Omental fat pad (tissue), 4 donors: ENCODE measurements around the gene VSIG8. TPM values are rescaled to one million over a fixed set of nuclear protein-coding genes. Genes with fewer than 3 reads are reported as not detected.

ENCODE experiments used
- ATAC-seq: fragments of 150-250 bp; one replicate; pipeline ENCODE4 v1.9.1; 2016; ENCODE audit warnings: mild to moderate bottlenecking, moderate library complexity; ENCODE audit not compliant: low FRiP score
- DNase-seq: peaks from one replicate; pipeline ENCODE4 v3.0.0-alpha.2; 2019; ENCODE audit warnings: low spot score
- CTCF ChIP-seq, 3 donors: fragments of 450-650 bp; IDR thresholded peaks; one replicate each; pipeline ENCODE4 v1.5.1; 2016 to 2017; ENCODE audit warnings: antibody characterized with exemption in 3 of 3, mild to moderate bottlenecking in 3 of 3, moderate library complexity in 2 of 3
- total RNA-seq, 4 donors: library from RNA; depleted of rRNA; stranded (reverse); fragments of >200 nt; gene quantifications; one replicate each; pipeline ENCODE4 v1.1.0, GENCODE V29; 2016

VSIG8 gene
- total RNA-seq, 4 donors from 2014 or later: not detected

DNA sequence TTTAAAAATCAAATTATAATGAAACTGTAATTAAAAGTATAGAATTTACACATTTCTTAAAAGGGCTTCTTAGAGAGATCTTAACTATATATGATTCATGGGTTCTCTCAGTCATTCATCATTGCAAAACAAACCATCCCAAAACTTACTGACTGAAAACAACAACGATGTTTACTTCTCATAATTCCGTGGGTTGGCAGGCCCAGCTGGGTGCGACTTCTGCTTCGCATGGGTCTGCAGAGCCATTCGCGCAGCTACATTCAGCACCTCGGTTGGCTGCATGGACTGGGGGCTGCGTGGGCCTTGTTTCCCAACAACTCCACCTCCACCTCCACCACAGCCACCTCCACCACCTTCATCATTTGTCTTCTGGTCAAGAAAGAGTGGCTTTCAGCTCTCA, 31.7 kb downstream of the VSIG8 start:
- TF ChIP-seq CTCF (IDR thresholded peaks at IDR 0.05): no peak
- no peak for DNase-seq
- ATAC-seq: no peak

DNA sequence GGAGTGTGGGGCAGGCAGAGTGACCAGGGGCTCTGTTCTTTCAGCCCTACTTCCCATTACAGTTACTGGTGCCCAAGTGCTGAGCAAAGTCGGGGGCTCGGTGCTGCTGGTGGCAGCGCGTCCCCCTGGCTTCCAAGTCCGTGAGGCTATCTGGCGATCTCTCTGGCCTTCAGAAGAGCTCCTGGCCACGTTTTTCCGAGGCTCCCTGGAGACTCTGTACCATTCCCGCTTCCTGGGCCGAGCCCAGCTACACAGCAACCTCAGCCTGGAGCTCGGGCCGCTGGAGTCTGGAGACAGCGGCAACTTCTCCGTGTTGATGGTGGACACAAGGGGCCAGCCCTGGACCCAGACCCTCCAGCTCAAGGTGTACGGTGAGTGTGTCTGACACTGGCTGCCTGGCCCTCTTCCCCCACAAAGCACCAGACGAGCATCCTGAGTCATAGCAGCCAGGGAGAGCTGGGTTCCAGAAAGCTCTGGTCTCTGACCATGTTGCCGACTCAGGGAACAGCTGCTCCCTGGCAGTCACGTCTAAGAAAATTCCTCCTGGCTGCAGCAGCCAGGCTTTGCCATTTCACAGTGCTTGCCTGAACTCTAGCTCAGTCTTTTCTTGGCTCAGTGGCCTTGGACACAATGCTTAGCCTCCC, 32.5 kb downstream of the VSIG8 start:
- DNase-seq (no peak), ATAC-seq (no peak)
- TF ChIP-seq CTCF (IDR thresholded peaks at IDR 0.05): no peak

- no peak for TF ChIP-seq CTCF (IDR thresholded peaks at IDR 0.05)
- DNase-seq (no peak), ATAC-seq (no peak)
Measured at GRCh38 chr1:159829273-159829634, 33.2 kb downstream of the VSIG8 start.

GRCh38 chr1:159828581-159829272, 33.7 kb downstream of the VSIG8 start:
- DNase-seq (no peak), ATAC-seq (no peak)
- no peak for TF ChIP-seq CTCF (IDR thresholded peaks at IDR 0.05)

DNA sequence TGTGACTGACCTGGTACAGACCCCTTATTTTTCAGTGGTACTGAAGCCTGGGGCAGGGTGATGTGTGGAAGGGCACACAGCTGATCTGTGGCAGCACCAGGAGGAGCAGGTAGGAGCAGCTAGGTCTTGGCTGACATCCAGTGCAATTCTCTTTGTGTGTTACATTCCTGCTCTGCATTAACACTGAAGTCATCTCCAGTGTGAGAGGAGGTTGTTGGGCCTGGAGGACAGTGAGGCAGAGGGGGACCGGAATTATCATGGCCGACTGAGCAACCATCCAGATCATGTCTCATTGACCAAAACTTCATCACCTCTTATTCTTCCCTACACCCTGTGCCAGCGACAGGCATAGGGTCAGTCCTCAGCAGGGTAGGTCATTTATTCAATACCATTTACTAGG, 34.3 kb downstream of the VSIG8 start:
- ATAC-seq (no peak), DNase-seq (no peak)
- no peak for TF ChIP-seq CTCF (IDR thresholded peaks at IDR 0.05)

DNA sequence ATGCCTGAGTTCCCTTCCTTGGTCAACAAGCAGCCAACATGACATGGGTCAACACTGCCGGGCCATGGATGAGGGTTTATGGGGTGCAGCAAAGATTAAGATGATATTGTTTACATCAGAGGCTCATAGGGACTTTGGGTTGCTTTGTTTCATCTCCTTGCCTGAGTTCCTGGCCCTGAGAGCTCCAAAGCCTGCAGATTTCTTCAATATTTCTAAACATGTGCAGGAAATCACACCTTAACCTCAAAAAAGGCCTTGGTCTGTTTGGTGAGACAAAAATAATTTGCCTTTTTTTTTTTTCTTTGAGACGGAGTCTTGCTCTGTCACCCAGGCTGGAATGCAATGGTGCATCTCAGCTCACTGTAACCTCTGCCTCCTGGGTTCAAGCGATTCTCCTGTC, 34.9 kb downstream of the VSIG8 start:
- TF ChIP-seq CTCF (IDR thresholded peaks at IDR 0.05): no peak
- DNase-seq (no peak), ATAC-seq (no peak)

DNA sequence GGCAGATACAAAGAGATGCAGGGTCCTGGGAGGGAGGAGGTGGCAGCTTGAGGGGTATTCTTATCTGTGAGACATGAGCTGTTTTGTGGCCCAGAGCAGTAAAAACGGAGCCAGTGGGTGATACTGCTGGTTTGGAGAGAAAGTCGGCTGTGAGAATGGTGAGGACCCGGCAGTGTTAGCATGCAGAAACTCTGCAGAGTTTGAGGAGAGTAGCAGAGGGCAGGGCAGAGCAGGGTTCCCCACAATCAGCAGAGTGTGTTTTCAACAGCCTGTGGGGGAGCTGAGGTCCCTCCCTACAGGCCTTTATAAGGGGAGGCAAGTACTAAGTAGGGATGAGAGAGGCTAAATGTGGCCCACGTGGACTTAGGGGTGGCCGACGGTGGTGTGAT, 35.4 kb downstream of the VSIG8 start:
- no peak for TF ChIP-seq CTCF (IDR thresholded peaks at IDR 0.05)
- no peak for DNase-seq
- no peak for ATAC-seq
